Inflammatory macrophage treated with lipopolysaccharide for 4 hours (primary cell): ENCODE results near the gene CCDC69.

Experiments
- DNase-seq: peaks from one replicate; pipeline ENCODE4 v3.0.0-alpha.2; 2020

CCDC69 gene

DNA sequence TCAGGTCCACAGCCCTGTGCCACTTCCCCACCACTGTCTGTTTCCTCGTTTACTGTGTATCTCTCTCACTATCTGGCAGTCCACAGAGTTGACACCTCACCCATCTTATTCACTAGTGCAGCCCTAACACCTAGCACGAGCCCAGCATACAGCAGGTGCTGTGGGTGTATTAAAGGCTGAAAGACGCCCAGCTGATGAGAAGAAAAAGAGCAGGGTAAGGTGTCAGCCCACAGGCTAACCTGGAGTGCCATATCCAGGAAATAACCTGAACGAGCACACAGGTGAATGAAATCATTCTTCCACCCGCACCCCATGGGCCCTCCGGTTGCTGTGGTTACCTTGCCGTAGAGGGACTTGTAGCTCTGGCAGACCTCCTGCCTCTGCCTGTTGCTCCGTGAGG, 84.9 kb downstream of the CCDC69 start:
- no peak for DNase-seq

DNA sequence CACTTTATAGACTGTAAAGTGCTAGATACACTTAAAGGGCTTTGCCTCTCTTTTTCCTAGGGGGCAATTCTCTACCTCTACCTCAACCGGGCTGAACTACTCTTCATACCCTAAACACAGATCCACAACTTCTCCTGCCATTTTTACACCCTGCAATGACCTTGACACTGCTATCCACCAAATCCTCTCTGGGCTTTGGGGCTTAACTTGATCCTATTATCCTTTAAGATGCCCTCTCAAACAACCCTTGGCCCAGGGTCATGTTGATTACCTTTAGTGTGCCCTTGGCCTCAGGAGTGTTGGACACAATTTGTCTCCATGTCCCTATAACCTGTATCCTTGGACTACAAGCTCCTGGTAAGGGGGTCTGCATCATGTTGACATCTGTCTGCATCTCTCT, 85.8 kb downstream of the CCDC69 start:
- no peak for DNase-seq

DNA sequence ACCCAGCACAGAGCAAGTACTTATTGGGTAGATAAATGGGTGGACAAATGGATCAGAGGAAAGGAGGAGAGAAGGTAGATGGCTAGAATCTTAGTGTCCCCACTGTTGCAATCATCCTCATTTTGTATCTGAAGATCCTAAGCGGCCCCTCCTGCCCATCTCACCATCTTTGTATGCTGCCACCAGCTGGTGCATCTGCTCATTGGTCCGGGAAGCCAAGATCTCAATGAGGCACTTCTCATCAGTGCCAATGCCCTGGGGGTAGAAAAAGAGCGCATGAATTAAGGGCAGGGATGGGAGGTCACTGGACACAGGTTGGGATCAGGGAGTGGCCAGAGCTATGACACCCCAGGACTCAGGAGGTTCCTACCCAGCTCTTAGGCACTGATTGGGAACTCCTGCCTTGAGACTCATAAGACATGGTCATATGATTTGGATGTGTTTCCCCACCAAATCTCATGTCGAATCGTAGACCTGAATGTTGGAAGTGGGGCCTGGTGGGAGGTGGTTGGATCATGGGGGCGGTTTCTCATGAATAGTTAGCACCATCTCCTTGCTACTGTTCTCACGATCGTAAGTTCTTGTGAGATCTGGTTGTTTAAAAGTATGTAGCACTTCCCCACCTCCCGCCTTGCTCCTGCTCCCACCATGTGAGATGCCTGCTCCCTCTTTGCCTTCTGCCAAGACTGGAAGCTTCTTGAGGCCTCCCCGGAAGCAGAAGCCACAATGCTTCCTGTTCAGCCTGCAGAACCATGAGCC, 86.6 kb downstream of the CCDC69 start:
- no peak for DNase-seq

DNA sequence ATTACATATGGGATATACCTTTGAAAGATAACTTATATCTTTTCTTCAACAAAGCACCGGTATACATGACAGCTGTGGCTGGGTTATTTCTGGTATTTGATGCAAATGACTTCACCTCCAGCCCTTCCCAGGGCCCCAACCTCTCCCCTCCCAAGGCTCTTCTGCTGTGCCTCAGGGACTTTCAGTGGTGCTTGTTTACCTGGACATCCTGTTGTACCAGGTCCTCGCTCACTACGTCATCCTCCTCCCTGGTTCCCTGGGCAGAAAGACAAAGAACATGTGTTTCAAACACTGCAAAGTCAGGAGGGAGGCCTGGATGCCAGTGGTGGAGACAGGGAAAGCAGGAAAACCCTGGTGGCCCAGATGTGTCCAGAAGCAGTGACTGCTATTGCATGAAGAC, 89.7 kb downstream of the CCDC69 start:
- DNase-seq, result no peak

DNA sequence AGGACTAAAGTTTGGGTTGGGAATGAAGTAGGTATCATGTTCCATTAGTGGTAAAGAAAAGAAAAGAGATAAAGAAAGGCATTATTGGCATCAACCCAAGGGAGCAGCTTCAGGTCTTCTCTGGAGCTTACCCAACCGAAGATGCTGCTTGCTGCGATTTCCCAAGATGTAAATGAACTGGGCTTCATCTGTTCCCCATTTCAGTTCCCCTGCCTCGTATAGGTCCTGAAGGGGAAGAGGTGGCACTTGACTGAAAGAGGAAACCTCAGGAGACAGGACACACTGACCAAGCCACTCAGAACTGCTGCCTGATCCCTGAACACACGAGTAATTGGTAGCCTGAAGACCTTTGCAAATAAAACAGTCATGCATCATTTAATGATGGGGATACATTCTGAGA, 90.9 kb downstream of the CCDC69 start:
- DNase-seq, result peak; percentile 91
